K562 (cell line): ENCODE data around the gene CHI3L1. TPM values are rescaled to one million over a fixed set of nuclear protein-coding genes. Genes with fewer than 3 reads are reported as not detected.

Experiments used
- ATAC-seq: fragments of 200-7000 bp; cut with Tn5 transposase; 3 replicates; pipeline ENCODE4 v1.9.1; 2020; ENCODE audit warnings: moderate library complexity
- BruUV-seq: library from RNA; stranded (reverse); fragments of 400-500 nt; replicated peaks from 2 replicates; lab custom pipeline; 2021; lab: Mats Ljungman, UMichigan
- CTCF ChIA-PET: fragments of 300-600 bp; formaldehyde crosslinking; extraction: SDS; loops from one replicate; lab custom pipeline; 2021; ENCODE audit warnings: low intra/inter-chr PET ratio; lab: Yijun Ruan, JAX
- POLR2A ChIA-PET: fragments of 300-600, 350-650 bp; sonication (Branson Sonifier 250); formaldehyde crosslinking; extraction: SDS; loops from one replicate; lab custom pipeline; 2021; ENCODE audit warnings: antibody characterized with exemption, inconsistent platforms; lab: Yijun Ruan, JAX
- DNase-seq, 4 experiments: peaks; one replicate each; pipeline versions ENCODE4 v3.0.0 to v3.0.0-alpha.2; 2011 to 2018; ENCODE audit warnings: low spot score in 3 of 4, mixed read lengths in 3 of 4; ENCODE audit errors: extremely low read depth in 1 of 4
- FAIRE-seq: peaks from 2 replicates; lab custom pipeline; 2011; peaks lifted over from hg19 to GRCh38; lab: Jason Lieb, UNC
- H2AFZ ChIP-seq: 2 replicates; pipeline ENCODE4 v1.6.0; 2011; ENCODE audit warnings: low read depth, low read length, control low read depth, inconsistent platforms
- H3K27ac ChIP-seq: fragments of 200-600 bp; 3 replicates; pipeline ENCODE4 v1.8.0; 2011; ENCODE audit warnings: low read depth, mild to moderate bottlenecking, control low read depth, inconsistent platforms, low read length, moderate library complexity, mixed read lengths; ENCODE audit errors: extremely low read depth
- H3K27me3 ChIP-seq, 2 experiments: fragments of 300-600 bp in 1 of 2; 2 replicates in 1 of 2; 3 replicates in 1 of 2; pipeline versions ENCODE4 v1.6.0 to v1.8.0; 2011; ENCODE audit warnings: inconsistent platforms in 2 of 2, low read length in 2 of 2, mild to moderate bottlenecking in 1 of 2, mixed read lengths in 1 of 2, moderate library complexity in 1 of 2; ENCODE audit not compliant: control insufficient read depth in 2 of 2, insufficient read depth in 2 of 2
- H3K36me3 ChIP-seq: fragments of 300-600 bp; 3 replicates; pipeline ENCODE4 v1.8.0; 2011; ENCODE audit warnings: mild to moderate bottlenecking, low read length, inconsistent platforms; ENCODE audit not compliant: control insufficient read depth, insufficient read depth
- H3K4me1 ChIP-seq, 2 experiments: fragments of 200-600 bp in 1 of 2; replicated peaks in 1 of 2; 2 replicates in 1 of 2; 3 replicates in 1 of 2; pipeline versions ENCODE4 v1.5.1 to v1.8.0; 2011; ENCODE audit warnings: inconsistent platforms in 2 of 2, low read length in 2 of 2, mild to moderate bottlenecking in 1 of 2, mixed read lengths in 1 of 2, moderate library complexity in 1 of 2; ENCODE audit not compliant: control insufficient read depth in 2 of 2, insufficient read depth in 2 of 2
- H3K4me2 ChIP-seq: 2 replicates; pipeline ENCODE4 v1.6.1; 2011; ENCODE audit warnings: low read length, control low read depth, inconsistent platforms, mixed read lengths; ENCODE audit not compliant: insufficient read depth
- H3K4me3 ChIP-seq: fragments of 200-600 bp; sonication (generic), shearing (Covaris generic); 2 replicates; pipeline ENCODE4 v1.5.1; 2016; ENCODE audit warnings: control low read depth, inconsistent platforms
- H3K79me2 ChIP-seq: fragments of 200-600 bp; 3 replicates; pipeline ENCODE4 v1.8.0; 2011; ENCODE audit warnings: low read length, inconsistent platforms; ENCODE audit not compliant: control insufficient read depth, insufficient read depth
- H3K9ac ChIP-seq, 2 experiments: 2 replicates each; pipeline versions ENCODE4 v1.6.0 to v1.6.1; 2011; ENCODE audit warnings: low read depth in 2 of 2, low read length in 2 of 2, control low read depth in 1 of 2, inconsistent platforms in 1 of 2, mild to moderate bottlenecking in 1 of 2, mixed read lengths in 1 of 2; ENCODE audit not compliant: insufficient read depth in 1 of 2
- H3K9me1 ChIP-seq: one replicate; pipeline ENCODE4 v1.6.0; 2011; ENCODE audit warnings: inconsistent platforms, mild to moderate bottlenecking, low read length, moderate library complexity; ENCODE audit not compliant: control insufficient read depth, insufficient read depth
- H3K9me3 ChIP-seq: replicated peaks from 2 replicates; pipeline ENCODE4 v1.5.1; 2011; ENCODE audit warnings: low read depth, low read length, inconsistent platforms; ENCODE audit not compliant: control insufficient read depth, insufficient read depth
- H4K20me1 ChIP-seq: replicated peaks from 2 replicates; pipeline ENCODE4 v1.6.1; 2011; ENCODE audit warnings: low read length, inconsistent platforms, mixed read lengths; ENCODE audit not compliant: control insufficient read depth, insufficient read depth
- ATF7 ChIP-seq: fragments of 450-650 bp; IDR thresholded peaks from 2 replicates; pipeline ENCODE4 v1.7.1; 2014; ENCODE audit warnings: mild to moderate bottlenecking, moderate library complexity
- E2F8 ChIP-seq: fragments of 450-650 bp; IDR thresholded peaks from 2 replicates; pipeline ENCODE4 v1.7.1; 2018; ENCODE audit warnings: mild to moderate bottlenecking, low read depth; ENCODE audit not compliant: partially characterized antibody
- FOSL1 ChIP-seq: fragments of 200-800 bp; sonication (Bioruptor generic); conservative IDR thresholded peaks from 2 replicates; pipeline ENCODE4 v1.6.1; 2016; ENCODE audit warnings: missing genetic modification characterization, missing compliant biosample characterization
- GATA2 ChIP-seq: sonication (generic); formaldehyde crosslinking; IDR thresholded peaks from 2 replicates; pipeline ENCODE4 v1.4.0; 2020; ENCODE audit warnings: mild to moderate bottlenecking, missing genetic modification reagents
- HNRNPL ChIP-seq: fragments of 200-400 bp; formaldehyde crosslinking; IDR thresholded peaks from 2 replicates; pipeline ENCODE4 v1.6.1; 2017; ENCODE audit warnings: low read depth, mild to moderate bottlenecking, low read length
- HSF4 ChIP-seq: fragments of 250-450 bp; sonication (Bioruptor Pico); IDR thresholded peaks from 2 replicates; pipeline ENCODE4 v2.1.2; 2022; ENCODE audit warnings: mild to moderate bottlenecking, moderate library complexity, borderline replicate concordance
- NCOR1 ChIP-seq: fragments of 450-650 bp; IDR thresholded peaks from 2 replicates; pipeline ENCODE4 v1.6.1; 2016; ENCODE audit warnings: mild to moderate bottlenecking, moderate library complexity
- NFE2 ChIP-seq: IDR thresholded peaks from 2 replicates; pipeline ENCODE4 v1.6.1; 2014; ENCODE audit warnings: antibody characterized with exemption, low read depth
- U2AF2 ChIP-seq: fragments of 200-400 bp; formaldehyde crosslinking; optimal IDR thresholded peaks from 2 replicates; pipeline ENCODE3; 2017; ENCODE audit warnings: low read depth, mild to moderate bottlenecking, low read length
- ZEB2 ChIP-seq: fragments of 450-650 bp; IDR thresholded peaks from 2 replicates; pipeline ENCODE4 v1.6.1; 2016
- ZNF318 ChIP-seq, 2 experiments: fragments of 450-650 bp; IDR thresholded peaks; 2 replicates each; pipeline ENCODE4 v1.6.1; 2016; ENCODE audit warnings: mild to moderate bottlenecking in 2 of 2, borderline replicate concordance in 1 of 2, low read depth in 1 of 2, moderate library complexity in 1 of 2
- WGBS: fragments of 100-300 bp; shearing (Covaris generic); methylation state at CpG from one replicate; pipeline ENCODE4 v1.1.6; 2016; ENCODE audit warnings: low coverage, mixed read lengths; ENCODE audit not compliant: insufficient coverage; ENCODE audit errors: missing lambda C conversion rate; 5-methylcytosine and 5-hydroxymethylcytosine counted together
- in situ Hi-C: fragments of 300-500 bp; cut with MboI; formaldehyde crosslinking; loops from 4 replicates; pipeline ENCODE4 v1.15.0; 2018; ENCODE audit warnings: inconsistent platforms, mixed read lengths
- intact Hi-C: fragments of 100-400 bp; cut with micrococcal nuclease; formaldehyde crosslinking; loops from 2 replicates; pipeline ENCODE4 v1.14.2; 2022
- polyA plus RNA-seq, 8 experiments: library from polyadenylated mRNA; depleted of rRNA in 4 of 8; stranded (reverse) in 5 of 8; unstranded in 3 of 8; fragments of >200 nt; fragmentation: Nextera tagmentation in 2 of 8; fragmentation: Illumina TruSeq in 1 of 8; extraction: Ambion mirVana in 2 of 8; extraction: Trizol in 1 of 8; gene quantifications; 2 replicates each; pipeline versions ENCODE4 v1.2.1 to v1.2.3, GENCODE V29; 2011 to 2014; ENCODE audit warnings: inconsistent platforms in 1 of 8, missing spikeins in 1 of 8
- total RNA-seq, 7 experiments: library from RNA; depleted of rRNA in 6 of 7; stranded (reverse); fragments of >200 nt in 6 of 7; fragmentation: Illumina TruSeq in 2 of 7; extraction: Trizol in 2 of 7; gene quantifications; 2 replicates each; pipeline versions ENCODE4 v1.2.1 to v1.2.3, GENCODE V29; 2011 to 2021; ENCODE audit warnings: low replicate concordance in 1 of 7

CHI3L1 gene
- total and polyA plus RNA-seq, 9 of the 15 experiments (the other 6 are each of a cell fraction or from before 2014, with no cell fraction given), result not detected

- ATAC-seq (no peak), FAIRE-seq (no peak), DNase-seq (no peak)
- H3K4me3 ChIP-seq, result no peak overlapping the region
- CTCF ChIA-PET, result no interaction called here
- no peaks in the 10 kb centered on the region for H3K9me3 ChIP-seq
- H3K4me2 ChIP-seq, result no peak overlapping the region
- H3K9ac ChIP-seq, result no peak overlapping the region
- no TSS peak for BruUV-seq
- WGBS, result 2% methylated on average over 9 of the region's 9 CpGs
- TF ChIP-seq HNRNPL, result no peak
- no peak for TF ChIP-seq U2AF2
- no peak for TF ChIP-seq NCOR1
- no peak for TF ChIP-seq ZNF318 (IDR thresholded peaks at IDR 0.05; ENCODE audit: borderline replicate concordance in 1 of 2, low read depth in 1 of 2)
- no peak for TF ChIP-seq E2F8
- no peak for TF ChIP-seq GATA2 (CRISPR knock-in tag)
- TF ChIP-seq ZEB2, result no peak
- no peak for TF ChIP-seq ATF7
- no peak for TF ChIP-seq NFE2
- no peak for TF ChIP-seq HSF4 (CRISPR knock-in tag)
- no peak for TF ChIP-seq FOSL1 (tag)
- in situ Hi-C loops (no loop called here), intact Hi-C loops (no loop called here)
- H3K4me1 ChIP-seq, result 0 out of 5 replicates have a peak, but pooled peaks cover 0 to 2% of the 10 kb centered on the region in 2 experiments
- H2AFZ ChIP-seq, result no peak overlapping the region
- H3K27ac ChIP-seq, result no peak overlapping the region
- no peaks in the 10 kb centered on the region for H3K79me2 ChIP-seq
- H3K27me3 ChIP-seq, result peaks cover 17 to 72% of the 10 kb centered on the region in 2 experiments; a peak in 4 of 5 replicates
- H4K20me1 ChIP-seq, result peaks cover 21% of the 10 kb centered on the region
- H3K36me3 ChIP-seq, result no peaks in the 10 kb centered on the region
- POLR2A ChIA-PET, result no interaction called here
- no peaks in the 10 kb centered on the region for H3K9me1 ChIP-seq
These were observed 8.9 kb downstream of the CHI3L1 start for GRCh38 chr1:203177470-203178039.
